K562 (cell line): ENCODE measurements around the gene SANBR. TPM values are rescaled to one million over a fixed set of nuclear protein-coding genes. Genes with fewer than 3 reads are reported as not detected.

Experiments
- ATAC-seq: fragments of 200-7000 bp; cut with Tn5 transposase; 3 replicates; pipeline ENCODE4 v1.9.1; 2020; ENCODE audit warnings: moderate library complexity
- BruUV-seq: library from RNA; stranded (reverse); fragments of 400-500 nt; replicated peaks from 2 replicates; lab custom pipeline; 2021; lab: Mats Ljungman, UMichigan
- CTCF ChIA-PET: fragments of 300-600 bp; formaldehyde crosslinking; extraction: SDS; loops from one replicate; lab custom pipeline; 2021; ENCODE audit warnings: low intra/inter-chr PET ratio; lab: Yijun Ruan, JAX
- POLR2A ChIA-PET: fragments of 300-600, 350-650 bp; sonication (Branson Sonifier 250); formaldehyde crosslinking; extraction: SDS; loops from one replicate; lab custom pipeline; 2021; ENCODE audit warnings: antibody characterized with exemption, inconsistent platforms; lab: Yijun Ruan, JAX
- DNase-seq, 4 experiments: peaks; one replicate each; pipeline versions ENCODE4 v3.0.0 to v3.0.0-alpha.2; 2011 to 2018; ENCODE audit warnings: low spot score in 3 of 4, mixed read lengths in 3 of 4; ENCODE audit errors: extremely low read depth in 1 of 4
- FAIRE-seq: peaks from 2 replicates; lab custom pipeline; 2011; peaks lifted over from hg19 to GRCh38; lab: Jason Lieb, UNC
- H2AFZ ChIP-seq: 2 replicates; pipeline ENCODE4 v1.6.0; 2011; ENCODE audit warnings: low read depth, low read length, control low read depth, inconsistent platforms
- H3K27ac ChIP-seq: fragments of 200-600 bp; 3 replicates; pipeline ENCODE4 v1.8.0; 2011; ENCODE audit warnings: low read depth, mild to moderate bottlenecking, control low read depth, inconsistent platforms, low read length, moderate library complexity, mixed read lengths; ENCODE audit errors: extremely low read depth
- H3K27me3 ChIP-seq, 2 experiments: fragments of 300-600 bp in 1 of 2; 2 replicates in 1 of 2; 3 replicates in 1 of 2; pipeline versions ENCODE4 v1.6.0 to v1.8.0; 2011; ENCODE audit warnings: inconsistent platforms in 2 of 2, low read length in 2 of 2, mild to moderate bottlenecking in 1 of 2, mixed read lengths in 1 of 2, moderate library complexity in 1 of 2; ENCODE audit not compliant: control insufficient read depth in 2 of 2, insufficient read depth in 2 of 2
- H3K36me3 ChIP-seq: fragments of 300-600 bp; 3 replicates; pipeline ENCODE4 v1.8.0; 2011; ENCODE audit warnings: mild to moderate bottlenecking, low read length, inconsistent platforms; ENCODE audit not compliant: control insufficient read depth, insufficient read depth
- H3K4me1 ChIP-seq, 2 experiments: fragments of 200-600 bp in 1 of 2; replicated peaks in 1 of 2; 2 replicates in 1 of 2; 3 replicates in 1 of 2; pipeline versions ENCODE4 v1.5.1 to v1.8.0; 2011; ENCODE audit warnings: inconsistent platforms in 2 of 2, low read length in 2 of 2, mild to moderate bottlenecking in 1 of 2, mixed read lengths in 1 of 2, moderate library complexity in 1 of 2; ENCODE audit not compliant: control insufficient read depth in 2 of 2, insufficient read depth in 2 of 2
- H3K4me2 ChIP-seq: 2 replicates; pipeline ENCODE4 v1.6.1; 2011; ENCODE audit warnings: low read length, control low read depth, inconsistent platforms, mixed read lengths; ENCODE audit not compliant: insufficient read depth
- H3K4me3 ChIP-seq: fragments of 200-600 bp; sonication (generic), shearing (Covaris generic); 2 replicates; pipeline ENCODE4 v1.5.1; 2016; ENCODE audit warnings: control low read depth, inconsistent platforms
- H3K79me2 ChIP-seq: fragments of 200-600 bp; 3 replicates; pipeline ENCODE4 v1.8.0; 2011; ENCODE audit warnings: low read length, inconsistent platforms; ENCODE audit not compliant: control insufficient read depth, insufficient read depth
- H3K9ac ChIP-seq, 2 experiments: 2 replicates each; pipeline versions ENCODE4 v1.6.0 to v1.6.1; 2011; ENCODE audit warnings: low read depth in 2 of 2, low read length in 2 of 2, control low read depth in 1 of 2, inconsistent platforms in 1 of 2, mild to moderate bottlenecking in 1 of 2, mixed read lengths in 1 of 2; ENCODE audit not compliant: insufficient read depth in 1 of 2
- H3K9me1 ChIP-seq: one replicate; pipeline ENCODE4 v1.6.0; 2011; ENCODE audit warnings: inconsistent platforms, mild to moderate bottlenecking, low read length, moderate library complexity; ENCODE audit not compliant: control insufficient read depth, insufficient read depth
- H3K9me3 ChIP-seq: replicated peaks from 2 replicates; pipeline ENCODE4 v1.5.1; 2011; ENCODE audit warnings: low read depth, low read length, inconsistent platforms; ENCODE audit not compliant: control insufficient read depth, insufficient read depth
- H4K20me1 ChIP-seq: replicated peaks from 2 replicates; pipeline ENCODE4 v1.6.1; 2011; ENCODE audit warnings: low read length, inconsistent platforms, mixed read lengths; ENCODE audit not compliant: control insufficient read depth, insufficient read depth
- CEBPG ChIP-seq, 3 experiments: fragments of 200-800 bp in 1 of 3; sonication (Bioruptor generic) in 1 of 3; sonication (generic) in 1 of 3; formaldehyde crosslinking in 1 of 3; IDR thresholded peaks in 2 of 3; conservative IDR thresholded peaks in 1 of 3; 2 replicates each; pipeline versions ENCODE4 v1.6.1 to v1.8.0; 2016 to 2022; ENCODE audit warnings: missing compliant biosample characterization in 2 of 3, missing genetic modification characterization in 2 of 3, mild to moderate bottlenecking in 1 of 3, missing genetic modification reagents in 1 of 3
- RFX1 ChIP-seq: fragments of 450-650 bp; IDR thresholded peaks from 2 replicates; pipeline ENCODE4 v1.6.1; 2016; ENCODE audit warnings: mild to moderate bottlenecking, moderate library complexity
- TBL1XR1 ChIP-seq, 2 experiments: IDR thresholded peaks; 2 replicates each; pipeline ENCODE4 v1.6.1; 2012; ENCODE audit warnings: improper control_type of control experiment in 2 of 2, low read length in 2 of 2, mild to moderate bottlenecking in 1 of 2
- ZNF707 ChIP-seq: fragments of 250-450 bp; sonication (Bioruptor Pico); conservative IDR thresholded peaks from 2 replicates; pipeline ENCODE4 v1.8.0; 2022; ENCODE audit warnings: inconsistent platforms, mild to moderate bottlenecking, moderate library complexity
- WGBS: fragments of 100-300 bp; shearing (Covaris generic); methylation state at CpG from one replicate; pipeline ENCODE4 v1.1.6; 2016; ENCODE audit warnings: low coverage, mixed read lengths; ENCODE audit not compliant: insufficient coverage; ENCODE audit errors: missing lambda C conversion rate; 5-methylcytosine and 5-hydroxymethylcytosine counted together
- in situ Hi-C: fragments of 300-500 bp; cut with MboI; formaldehyde crosslinking; loops from 4 replicates; pipeline ENCODE4 v1.15.0; 2018; ENCODE audit warnings: inconsistent platforms, mixed read lengths
- intact Hi-C: fragments of 100-400 bp; cut with micrococcal nuclease; formaldehyde crosslinking; loops from 2 replicates; pipeline ENCODE4 v1.14.2; 2022
- polyA plus RNA-seq, 8 experiments: library from polyadenylated mRNA; depleted of rRNA in 4 of 8; stranded (reverse) in 5 of 8; unstranded in 3 of 8; fragments of >200 nt; fragmentation: Nextera tagmentation in 2 of 8; fragmentation: Illumina TruSeq in 1 of 8; extraction: Ambion mirVana in 2 of 8; extraction: Trizol in 1 of 8; gene quantifications; 2 replicates each; pipeline versions ENCODE4 v1.2.1 to v1.2.3, GENCODE V29; 2011 to 2014; ENCODE audit warnings: inconsistent platforms in 1 of 8, missing spikeins in 1 of 8
- total RNA-seq, 7 experiments: library from RNA; depleted of rRNA in 6 of 7; stranded (reverse); fragments of >200 nt in 6 of 7; fragmentation: Illumina TruSeq in 2 of 7; extraction: Trizol in 2 of 7; gene quantifications; 2 replicates each; pipeline versions ENCODE4 v1.2.1 to v1.2.3, GENCODE V29; 2011 to 2021; ENCODE audit warnings: low replicate concordance in 1 of 7

SANBR gene
- total and polyA plus RNA-seq, 9 of the 15 experiments (the other 6 are each of a cell fraction or from before 2014, with no cell fraction given) = 1.5 to 7.7 (median 6.2) TPM

DNA sequence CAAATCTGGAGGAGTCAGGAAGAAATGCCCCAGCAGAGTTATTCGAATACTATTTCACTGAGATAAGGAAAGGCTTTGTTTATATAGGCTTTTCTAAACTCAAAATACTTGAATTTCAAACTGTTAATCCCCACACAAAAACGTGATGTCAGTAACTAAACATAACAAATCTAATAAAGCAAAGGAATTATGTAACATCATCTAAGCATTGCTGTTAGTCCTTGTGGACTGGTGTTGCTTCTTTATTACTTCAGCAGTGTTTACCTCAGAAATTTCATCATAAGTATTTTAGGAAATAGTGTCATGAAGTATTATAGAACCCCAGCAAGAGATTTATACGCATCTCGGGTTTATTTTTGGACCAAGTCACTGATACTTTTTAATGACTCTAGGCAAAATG lies 19.7 kb upstream of the SANBR start:
- H3K9me3 ChIP-seq = peaks cover 1% of the 10 kb centered on the region; the same call in 1 of the 2 replicates
- H3K27me3 ChIP-seq = no peaks in the 10 kb centered on the region
- no peak overlapping the region for H3K9ac ChIP-seq
- peak; percentile 35 for FAIRE-seq
- WGBS = 67% methylated on average over 4 of the region's 4 CpGs
- H4K20me1 ChIP-seq = no peaks in the 10 kb centered on the region
- ChIA-PET CTCF (no interaction called here), POLR2A (no interaction called here)
- no peak overlapping the region for H3K4me2 ChIP-seq
- H3K4me1 ChIP-seq = no peaks in the 10 kb centered on the region
- no peaks in the 10 kb centered on the region for H3K9me1 ChIP-seq
- in situ Hi-C loops (no loop called here), intact Hi-C loops (no loop called here)
- TF ChIP-seq CEBPG (CRISPR knock-in tag; IDR thresholded peaks at IDR 0.05) = no peak
- TF ChIP-seq CEBPG (tag; conservative IDR thresholded peaks at IDR 0.05 in 1 of 2, IDR thresholded peaks at IDR 0.05 in 1 of 2) = peak in 1 of 2 experiments; percentile 64; a peak in 2 of 4 replicates
- no peak for TF ChIP-seq ZNF707 (CRISPR knock-in tag)
- peaks cover 46% of the 10 kb centered on the region for H3K36me3 ChIP-seq
- no peak overlapping the region for H3K27ac ChIP-seq
- H2AFZ ChIP-seq = no peak overlapping the region
- DNase-seq = no peak
- peaks cover 4% of the 10 kb centered on the region; the same call in 1 of the 3 replicates for H3K79me2 ChIP-seq
- no peak for ATAC-seq
- H3K4me3 ChIP-seq = no peak overlapping the region
- BruUV-seq = no TSS peak

GRCh38 chr2:61055557-61055956 lies 10.1 kb upstream of the SANBR start:
- in situ Hi-C loops = no loop called here
- Histone ChIP-seq H3K4me3 (no peak overlapping the region), H3K9me1 (no peaks in the 10 kb centered on the region), H3K79me2 (no peaks in the 10 kb centered on the region), H3K27ac (no peak overlapping the region), H3K4me2 (no peak overlapping the region), H3K4me1 (no peaks in the 10 kb centered on the region), H3K27me3 (no peaks in the 10 kb centered on the region), H3K9me3 (no peaks in the 10 kb centered on the region), H4K20me1 (no peaks in the 10 kb centered on the region), H3K36me3 (peaks cover 8% of the 10 kb centered on the region; the same call in 1 of the 3 replicates), H2AFZ (no peak overlapping the region), H3K9ac (no peak overlapping the region)
- POLR2A ChIA-PET = interaction anchor here (0.6 kb wide), 1 partner anchor 174 kb away, joined by 3 read pairs; no protein-coding TSS in a partner anchor
- TF ChIP-seq TBL1XR1 (IDR thresholded peaks at IDR 0.05; ENCODE audit: low read length in 2 of 2) (no peak), RFX1 (peak; percentile 26; the same call in 1 of the 2 replicates)
- no peak for DNase-seq
- no peak for FAIRE-seq
- CTCF ChIA-PET = no interaction called here
- BruUV-seq = no TSS peak
- ATAC-seq = no peak
- intact Hi-C loops = no loop called here
- 56% methylated on average over 2 of the region's 2 CpGs for WGBS
